Cardiac septum (tissue), 1 donor: ENCODE measurements around the gene FGR. TPM values are rescaled to one million over a fixed set of nuclear protein-coding genes. Genes with fewer than 3 reads are reported as not detected.

Experiments used
- DNase-seq: peaks from one replicate; pipeline ENCODE4 v3.0.0-alpha.2; 2020; ENCODE audit warnings: low spot score
- intact Hi-C: fragments of 100-400 bp; cut with DNase I; formaldehyde crosslinking; loops from one replicate; pipeline ENCODE4 v1.14.0; 2022
- total RNA-seq: library from RNA; stranded (reverse); fragmentation: NEBNext Ultra II Directional; extraction: Animal tissue kit (Norgen Biotek cat#: 25700); gene quantifications from one replicate; pipeline ENCODE4 v1.2.1, GENCODE V29; 2021
- donor health status: DM: no; HTN: no; CAD: no.

Gene FGR
- total RNA-seq, 1 donor from 2014 or later: 3.8 TPM

DNA sequence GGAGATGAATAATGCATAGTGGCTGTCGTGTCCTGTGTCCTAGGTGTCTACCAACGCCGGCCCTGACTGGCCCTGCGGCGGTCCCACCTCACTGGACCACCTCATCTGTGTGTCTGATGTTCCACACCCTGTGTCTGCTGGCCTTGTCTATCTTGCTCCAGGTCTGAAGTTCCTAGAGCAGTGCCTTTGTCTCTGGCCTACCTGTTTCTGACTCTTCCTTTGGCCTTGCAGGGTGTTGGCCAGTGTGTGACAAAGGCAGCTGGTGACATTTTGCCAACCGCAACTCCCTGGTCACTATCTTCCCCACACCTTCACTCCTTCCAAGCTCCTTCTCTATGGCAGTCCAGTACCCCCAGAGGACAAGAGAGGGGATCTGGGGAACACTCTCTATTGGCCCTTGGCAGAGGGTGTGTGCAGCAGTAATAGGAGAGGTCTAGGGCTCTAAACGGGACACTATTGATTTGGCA, 29.7 kb downstream of the FGR start:
- intact Hi-C loops: loop anchor here (2.0 to 10.0 kb wide), 3 partner anchors 49 to 561 kb away; no protein-coding TSS in a partner anchor
- DNase-seq: no peak

DNA sequence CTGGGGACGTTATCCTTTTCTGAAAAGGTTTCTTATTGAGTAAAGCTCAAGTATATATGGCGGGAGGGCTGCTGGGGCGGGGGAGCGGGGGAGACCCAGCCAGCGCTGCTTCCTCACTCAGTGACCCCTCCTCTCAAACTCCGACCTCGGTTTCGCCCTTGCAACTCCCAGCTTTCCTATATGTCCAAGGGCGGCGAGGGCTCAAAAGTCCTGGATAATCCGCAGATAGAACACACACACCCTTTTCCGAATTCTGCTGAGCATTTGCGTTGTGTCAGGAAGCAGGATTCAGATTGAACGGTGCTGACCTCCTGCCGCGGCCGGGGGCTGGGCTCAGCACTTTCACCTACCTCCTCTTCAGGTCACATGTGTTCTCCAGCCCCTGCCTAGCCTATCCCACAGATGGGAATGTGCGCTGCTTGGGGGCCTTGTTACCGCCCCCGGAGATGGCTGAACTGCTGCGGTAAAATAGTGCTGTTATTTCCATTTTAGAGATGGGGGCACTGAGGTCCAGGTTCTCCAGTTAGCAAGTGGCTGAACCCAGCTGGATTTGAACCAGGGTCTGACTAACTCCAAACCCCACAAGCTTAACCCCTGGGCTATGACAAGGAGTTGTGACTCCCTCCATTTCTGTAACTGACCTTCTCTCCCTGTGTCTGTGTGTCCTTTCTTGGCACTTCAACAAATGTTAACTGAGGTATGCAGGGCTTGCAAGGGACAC, 30.2 kb downstream of the FGR start:
- DNase-seq: no peak
- intact Hi-C loops: loop anchor here (2.0 to 10.0 kb wide), 3 partner anchors 48 to 560 kb away; no protein-coding TSS in a partner anchor

DNA sequence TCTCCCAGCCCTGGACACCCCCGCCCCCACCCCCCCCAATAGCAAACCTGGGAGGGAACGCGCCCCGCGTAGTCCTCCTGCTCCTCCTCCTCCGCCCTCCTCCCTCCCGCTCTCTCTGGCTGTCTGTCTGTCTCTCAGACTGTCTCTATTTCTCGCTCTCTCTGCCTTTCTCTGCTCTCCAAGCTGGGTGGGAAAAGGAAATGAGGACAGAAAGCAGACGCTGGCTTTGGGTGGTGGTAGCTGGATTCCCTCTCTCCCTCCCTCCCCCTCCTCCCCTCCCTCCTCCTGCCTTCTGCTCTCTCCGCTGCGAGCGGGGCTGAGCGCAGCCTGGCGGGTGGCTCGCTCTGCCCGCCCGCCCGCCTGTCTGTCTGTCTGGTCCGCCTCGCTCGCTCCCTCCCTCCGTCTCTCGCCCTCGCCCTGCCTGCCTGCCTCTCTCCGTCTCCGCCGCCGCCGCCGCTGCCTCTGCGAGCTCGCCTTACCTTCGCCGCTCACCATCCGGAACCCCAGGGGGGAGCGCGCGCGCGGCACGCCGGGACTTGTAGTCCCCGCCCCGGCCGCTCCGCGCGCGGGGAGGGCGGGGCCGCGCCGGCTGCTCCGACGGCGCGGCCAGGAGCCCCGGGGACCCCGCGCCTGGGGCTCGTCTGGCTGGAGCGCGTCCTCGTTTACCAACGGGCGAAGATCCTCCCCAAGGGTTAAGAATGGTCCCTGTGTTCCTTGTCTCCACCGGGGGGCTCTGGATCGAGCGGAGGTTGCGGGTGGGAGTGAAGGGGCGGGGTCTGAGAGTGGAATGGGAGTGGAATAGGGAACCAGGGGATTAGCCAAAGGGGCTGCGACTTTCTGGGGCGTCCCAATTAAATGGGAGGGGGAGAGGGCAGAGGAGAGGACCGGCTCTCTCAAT, 31.1 kb downstream of the FGR start, which contains the start of gene AHDC1:
Gene AHDC1 (minus strand): TSS at position 464 of the 898 bp plus-strand sequence. CDS start 52,029 bp downstream, outside the sequence.
- intact Hi-C loops: loop anchor here (2.0 to 10.0 kb wide), 4 partner anchors 47 to 559 kb away; no protein-coding TSS in a partner anchor
- peak; percentile 95 for DNase-seq

DNA sequence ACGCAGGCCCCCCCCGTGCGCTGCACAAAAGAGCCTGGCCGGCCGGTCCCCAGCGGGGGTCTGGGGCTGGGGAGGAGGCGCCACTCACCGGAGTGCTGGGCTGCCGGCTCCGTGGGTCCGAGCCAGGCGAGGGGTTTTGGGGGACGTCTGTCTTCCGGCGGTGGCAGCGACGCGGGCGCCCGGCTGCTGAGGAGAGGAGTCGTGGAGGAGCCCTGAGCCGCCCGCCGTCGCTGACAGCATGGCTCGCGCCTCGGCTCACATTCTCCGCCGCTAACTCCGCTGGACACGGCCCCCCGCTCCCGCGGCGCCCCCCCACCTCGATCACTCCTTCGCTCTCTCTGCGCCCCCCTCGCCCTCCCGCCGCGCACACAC, 31.7 kb downstream of the FGR start:
- no peak for DNase-seq
- intact Hi-C loops: loop anchor here (2.0 to 10.0 kb wide), 2 partner anchors 78 to 558 kb away; no protein-coding TSS in a partner anchor

DNA sequence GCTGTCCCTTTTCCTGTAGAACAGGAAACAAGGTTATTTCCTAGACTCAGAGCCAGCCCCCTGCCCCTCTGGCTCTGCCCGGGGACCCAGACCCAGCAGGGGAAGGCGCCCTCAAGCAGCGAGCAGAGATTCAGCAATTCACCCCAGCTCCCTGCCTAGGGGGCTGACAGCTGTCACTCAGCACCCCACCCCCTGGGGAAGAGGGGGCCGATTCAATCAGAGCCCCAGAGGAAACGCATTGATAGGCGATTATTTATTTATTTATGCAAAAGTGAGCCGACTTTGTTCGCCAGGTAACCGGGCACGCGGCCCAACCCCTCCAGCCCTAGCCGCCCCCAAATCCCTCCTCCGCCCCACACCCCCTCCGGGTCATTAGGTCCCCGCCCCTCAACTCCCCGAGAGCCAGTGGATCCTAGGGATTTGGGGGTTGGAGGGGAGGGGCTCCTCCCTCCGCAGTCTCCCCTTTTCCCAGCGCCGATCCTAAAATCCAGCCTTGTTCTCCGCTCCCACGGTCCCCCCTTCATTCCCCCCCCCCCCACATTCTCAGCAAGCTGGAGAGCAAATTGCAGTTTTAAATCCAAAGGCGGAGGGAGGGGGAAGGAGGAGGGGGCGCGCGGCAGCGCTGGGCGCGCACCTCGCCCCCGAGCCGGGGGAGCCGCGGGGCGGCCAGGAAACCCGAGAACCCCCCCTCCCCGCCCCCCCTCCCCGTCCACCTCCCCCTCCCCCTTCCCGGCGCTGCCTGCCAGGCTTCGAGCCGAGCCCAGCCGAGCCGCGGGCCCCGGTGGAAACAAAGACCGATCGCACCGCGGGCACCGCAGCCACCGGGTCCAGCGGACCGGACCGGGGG, 32.3 kb downstream of the FGR start:
- DNase-seq: no peak
- intact Hi-C loops: loop anchor here (1.0 to 10.0 kb wide), 3 partner anchors 30 to 558 kb away; no protein-coding TSS in a partner anchor

DNA sequence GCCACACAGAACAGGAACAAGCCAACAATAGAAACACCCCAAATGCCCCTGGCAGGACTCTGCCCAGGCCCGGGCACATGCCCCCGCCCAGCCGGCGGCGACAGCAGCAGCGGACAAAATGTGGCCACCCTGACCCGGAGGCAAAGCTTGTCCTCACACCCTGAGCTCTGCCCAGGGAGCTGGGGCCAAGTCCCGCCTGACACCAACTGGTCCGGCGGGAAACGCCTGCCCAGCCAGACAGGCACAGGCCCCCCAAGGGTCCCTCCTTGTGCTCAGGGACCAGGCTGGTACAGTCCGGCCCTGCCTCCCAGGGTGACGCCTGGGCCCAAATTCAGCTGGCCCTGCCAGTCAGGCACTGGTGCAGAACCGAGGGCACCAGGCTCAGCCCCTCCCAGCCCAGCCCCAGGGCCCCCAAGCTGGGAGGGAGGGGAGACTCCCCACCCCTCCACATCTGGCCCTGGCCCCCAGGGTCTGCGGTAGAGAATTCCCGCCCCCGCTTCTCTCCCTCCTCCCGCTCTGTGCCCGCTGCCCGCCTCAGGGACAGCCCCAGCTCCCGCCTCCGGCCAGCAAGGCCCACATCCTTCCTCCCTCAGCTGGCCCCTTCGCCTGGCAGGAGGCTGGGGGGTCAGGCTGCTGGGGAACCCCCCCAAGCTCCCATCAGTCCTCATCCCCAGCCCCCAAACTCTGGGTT, 33.1 kb downstream of the FGR start:
- DNase-seq: peak; percentile 85

DNA sequence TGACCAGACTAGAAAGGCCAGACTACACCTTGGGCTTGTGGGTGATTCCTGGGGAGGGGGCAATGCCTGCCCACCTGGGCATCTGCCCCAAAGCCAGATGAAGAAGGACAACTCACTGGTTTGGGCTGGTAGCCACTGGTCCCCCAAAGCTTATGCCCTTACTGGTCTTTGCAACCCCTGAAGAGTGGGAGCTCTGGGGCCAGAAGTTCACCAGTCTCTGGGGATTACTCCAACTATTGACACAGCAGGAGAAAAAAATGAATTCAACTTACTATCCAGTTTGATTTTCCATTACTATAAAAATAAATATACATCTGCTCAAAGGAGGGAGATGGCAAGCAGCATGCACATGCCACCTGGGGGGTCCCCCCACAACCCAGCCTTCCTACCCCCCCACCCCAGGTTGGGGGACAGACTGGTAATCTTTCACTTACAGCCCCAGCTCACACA, 33.6 kb downstream of the FGR start:
- no peak for DNase-seq
- intact Hi-C loops: loop anchor here (10.0 kb wide), 1 partner anchor 557 kb away; no protein-coding TSS in a partner anchor

More for the DNA sequence above, 33.1 kb downstream of the FGR start:
- intact Hi-C loops: loop anchor here (1.0 to 10.0 kb wide), 3 partner anchors 30 to 557 kb away; no protein-coding TSS in a partner anchor

DNA sequence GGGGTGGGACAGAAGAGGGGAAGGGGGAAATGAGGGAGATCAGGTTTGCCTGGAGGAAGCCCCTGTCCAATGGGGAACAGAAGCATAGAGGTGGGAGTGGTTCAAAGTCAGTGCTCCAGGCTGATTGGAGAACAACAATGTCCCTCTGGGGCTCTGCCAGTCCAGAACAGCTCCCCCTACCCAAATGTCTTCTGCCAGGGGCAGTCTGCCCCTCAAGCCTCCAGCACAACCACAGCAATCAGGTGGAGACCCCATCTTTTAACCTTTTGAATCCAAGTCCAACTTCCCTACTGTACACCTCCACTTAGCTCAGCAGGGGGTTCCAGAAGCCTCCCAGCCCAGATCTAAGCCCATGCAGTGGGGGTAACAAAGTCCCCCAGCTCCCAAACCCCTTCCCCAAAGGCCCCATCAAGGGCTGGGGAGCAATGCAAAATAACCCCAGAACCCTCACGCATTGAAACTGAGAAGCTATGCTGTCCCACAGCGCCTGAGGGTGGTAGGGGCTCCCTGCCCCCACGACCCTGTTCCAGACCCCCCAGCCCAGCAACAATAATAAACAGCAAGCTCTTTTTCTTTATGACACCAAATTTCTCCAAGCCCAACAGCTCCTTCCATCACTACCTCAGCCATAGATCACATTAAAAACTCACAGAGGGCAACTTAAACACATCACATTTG, 34.3 kb downstream of the FGR start:
- intact Hi-C loops: loop anchor here (10.0 kb wide), 1 partner anchor 556 kb away; no protein-coding TSS in a partner anchor
- DNase-seq: no peak

DNA sequence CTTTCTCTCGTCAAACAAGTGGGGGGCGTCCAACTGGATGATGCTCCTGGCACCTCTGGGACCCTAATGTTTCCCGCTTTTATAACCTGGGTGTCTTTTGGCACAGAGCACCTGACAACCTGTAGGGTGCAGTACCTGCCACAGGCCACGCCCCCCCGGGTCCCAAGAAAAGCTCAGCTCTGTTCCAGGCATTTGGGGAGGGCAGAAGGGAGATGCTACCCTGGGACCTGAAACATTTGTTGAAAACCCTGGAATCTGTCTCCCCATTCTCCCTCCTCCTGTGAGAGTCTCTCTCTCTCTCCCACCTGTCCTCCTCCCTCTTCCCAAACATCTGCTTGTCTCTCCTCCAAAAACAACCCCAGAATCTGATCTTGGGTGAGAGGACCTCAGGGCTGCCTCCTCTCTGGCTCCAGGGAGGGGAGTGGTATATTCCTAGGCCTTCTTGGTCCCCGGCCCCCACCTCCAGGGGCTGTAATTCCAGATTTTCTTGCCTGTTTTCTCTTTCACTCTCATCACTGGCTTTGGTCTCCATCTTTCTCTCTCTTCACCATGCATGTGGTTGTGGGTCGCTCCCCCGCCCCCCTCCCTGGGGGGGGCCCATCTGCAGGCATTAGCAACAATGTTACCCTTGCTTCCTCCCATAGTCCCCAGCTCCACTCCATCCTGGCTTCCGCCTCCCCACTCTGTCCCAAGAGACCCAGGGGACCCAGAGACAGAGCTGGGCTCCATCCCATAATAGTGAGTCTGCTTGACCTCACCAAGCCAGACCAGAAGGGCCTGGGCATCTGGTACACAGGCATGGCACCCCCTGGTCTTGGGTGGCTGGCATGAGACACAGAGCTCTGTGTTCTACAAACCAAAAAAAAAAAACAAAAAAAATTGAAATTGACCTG, 35.1 kb downstream of the FGR start:
- intact Hi-C loops: loop anchor here (1.0 to 10.0 kb wide), 3 partner anchors 25 to 555 kb away; no protein-coding TSS in a partner anchor
- no peak for DNase-seq

DNA sequence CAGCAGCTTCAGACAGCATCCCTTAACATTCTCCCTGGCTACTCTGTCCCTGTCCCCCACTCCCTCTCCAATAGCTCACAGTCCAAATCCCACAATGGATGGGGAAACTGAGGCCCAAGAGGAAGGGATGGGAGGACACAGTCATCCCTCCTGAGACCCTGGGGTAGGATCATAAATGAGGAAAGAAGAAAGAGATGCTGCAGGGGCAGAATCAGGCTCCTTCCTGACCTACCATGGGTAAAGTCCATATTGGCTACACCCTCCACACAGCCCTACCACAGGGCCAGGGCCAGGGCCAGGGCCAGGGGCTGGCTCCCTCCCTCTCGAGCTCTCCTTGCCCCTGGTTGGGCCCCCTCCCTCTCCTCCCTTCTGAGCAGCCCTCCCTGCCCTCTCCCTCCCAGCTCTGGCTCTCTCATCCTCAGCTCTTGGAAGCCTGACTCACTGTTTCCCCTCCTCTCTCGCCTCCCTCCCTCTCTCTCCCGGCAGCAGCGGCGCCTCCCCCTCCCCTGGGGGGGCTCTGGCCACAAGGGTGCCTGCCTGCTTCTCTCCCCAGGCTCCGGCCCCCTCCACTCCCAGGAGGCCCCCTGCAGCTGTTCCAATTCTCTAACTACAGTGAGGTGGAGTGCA, 36.0 kb downstream of the FGR start:
- intact Hi-C loops: loop anchor here (1.0 to 2.0 kb wide), 2 partner anchors 24 to 36 kb away; no protein-coding TSS in a partner anchor
- peak; percentile 88 for DNase-seq

DNA sequence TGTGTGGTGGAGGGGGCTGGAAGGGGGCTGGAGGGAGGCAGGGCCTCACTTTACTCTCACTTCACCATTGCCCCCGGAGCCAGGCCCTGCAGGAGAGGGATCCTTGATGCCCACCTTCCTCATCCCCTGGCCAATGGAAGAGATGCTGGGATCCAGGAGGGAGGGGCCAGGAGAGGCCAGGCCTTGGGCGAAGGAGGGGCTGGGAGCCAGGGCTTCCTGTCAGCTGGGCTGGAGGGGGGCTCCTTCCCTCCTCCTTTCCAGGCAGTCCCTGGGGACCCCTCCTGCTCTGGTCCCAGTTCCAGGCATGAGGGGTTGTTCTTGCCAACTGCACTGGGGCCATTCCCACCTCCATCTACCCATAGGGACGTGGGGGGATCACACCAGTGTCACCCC, 36.7 kb downstream of the FGR start:
- DNase-seq: no peak
- intact Hi-C loops: loop anchor here (2.0 kb wide), 1 partner anchor 35 kb away; no protein-coding TSS in a partner anchor

DNA sequence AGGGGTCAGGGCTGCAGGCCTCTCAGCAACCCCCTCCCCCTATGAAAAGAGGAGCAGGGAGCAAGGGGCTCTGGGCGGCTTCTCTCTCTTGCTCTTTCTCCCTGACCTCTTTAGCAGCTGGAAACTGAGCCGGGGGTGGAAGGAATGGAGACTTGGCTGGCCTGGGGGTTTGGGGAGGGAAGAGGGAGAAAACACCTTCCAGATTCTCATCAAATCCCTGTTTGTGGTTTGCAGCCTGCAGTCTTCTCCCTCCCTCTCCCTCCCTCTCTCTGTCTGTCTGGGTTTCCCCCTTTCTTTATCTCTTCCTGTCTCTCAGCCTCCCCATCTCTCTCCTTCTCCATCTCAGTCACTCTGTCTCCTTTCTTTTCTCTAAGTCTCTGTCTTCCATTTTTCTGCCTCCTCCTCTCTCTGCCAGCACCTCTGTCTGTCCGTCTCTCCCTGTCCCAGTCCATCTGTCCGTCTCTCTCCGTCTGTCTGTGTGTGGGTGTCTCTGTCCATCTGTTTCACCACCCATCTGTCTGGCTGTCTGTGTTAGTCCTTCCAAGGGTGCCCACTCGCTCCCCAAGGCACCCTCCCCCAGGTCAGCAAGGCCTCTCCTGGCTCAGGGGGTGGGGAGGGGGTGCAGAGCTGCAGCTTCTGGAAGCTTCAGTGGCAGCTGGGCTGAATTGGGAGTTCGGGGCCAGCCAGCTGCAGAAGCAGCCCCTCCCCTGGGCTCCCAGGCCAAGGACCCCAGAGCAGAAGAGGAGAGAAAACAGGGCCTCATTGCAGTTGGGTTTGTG, 37.3 kb downstream of the FGR start:
- intact Hi-C loops: loop anchor here (2.0 kb wide), 1 partner anchor 35 kb away; no protein-coding TSS in a partner anchor
- DNase-seq: no peak

DNA sequence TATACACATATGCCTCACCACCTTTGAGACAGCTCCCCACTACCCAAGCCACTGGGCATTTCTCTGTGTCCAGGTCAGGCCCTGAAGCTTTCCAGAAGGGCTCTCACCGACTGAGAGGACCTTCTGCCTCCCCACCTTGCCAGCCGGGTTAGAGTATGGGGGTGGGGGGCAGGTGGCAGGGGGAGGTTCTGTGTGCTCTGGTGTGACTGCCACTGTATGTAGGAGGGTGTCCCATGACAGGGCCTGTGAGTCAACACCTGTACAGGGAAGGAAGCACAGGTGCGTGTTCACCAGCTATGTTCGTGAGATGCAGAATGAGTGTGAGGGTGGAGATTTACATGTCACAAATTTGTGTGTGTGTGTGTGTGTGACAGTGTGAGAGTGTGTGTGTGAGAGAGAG, 38.0 kb downstream of the FGR start:
- intact Hi-C loops: no loop called here
- no peak for DNase-seq

DNA sequence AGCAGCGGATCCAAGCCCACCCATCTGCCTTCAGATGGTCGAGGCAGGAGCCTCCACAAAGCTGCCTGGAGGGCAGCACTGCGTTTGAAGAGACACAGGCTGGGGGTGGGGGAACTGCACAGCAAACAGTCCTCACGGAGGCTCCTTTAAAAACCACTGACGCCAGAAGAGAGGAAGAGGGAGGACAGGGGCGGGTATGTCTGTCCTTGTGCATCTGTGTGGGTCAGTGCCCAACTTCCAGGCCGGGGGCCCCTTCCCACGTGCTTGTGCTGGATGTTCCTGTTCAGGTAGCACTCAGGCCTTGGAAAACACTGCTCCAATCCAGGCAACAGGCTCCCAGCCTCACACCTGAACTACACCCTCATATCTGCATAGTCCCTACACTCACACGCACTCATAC, 38.7 kb downstream of the FGR start:
- DNase-seq: no peak
- intact Hi-C loops: no loop called here

DNA sequence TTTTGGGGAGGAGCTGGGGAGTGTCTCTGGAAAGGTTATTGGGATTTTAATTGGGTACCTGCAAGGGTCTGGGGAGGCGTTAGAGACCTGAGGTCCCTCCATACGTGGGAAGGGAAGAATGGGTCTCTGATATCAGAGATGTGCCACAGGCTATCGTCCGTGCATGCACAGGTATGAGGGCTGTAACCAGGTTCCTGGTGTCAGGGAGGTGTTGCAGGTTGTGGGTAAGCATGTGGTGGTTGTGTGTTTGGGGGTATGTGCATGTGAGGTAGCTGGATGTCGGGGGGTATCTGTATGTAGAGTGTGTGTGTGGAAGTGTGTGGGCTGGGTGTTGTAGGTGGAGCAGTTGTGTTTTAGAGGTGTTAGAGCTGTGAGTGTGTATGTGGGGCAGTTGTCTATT, 39.4 kb downstream of the FGR start:
- DNase-seq: no peak
- intact Hi-C loops: no loop called here
